ENCODE results near the gene KCNH1. TPM values are rescaled to one million over a fixed set of nuclear protein-coding genes. Genes with fewer than 3 reads are reported as not detected.

Gene KCNH1
- total RNA-seq, 1 donor from 2014 or later = not detected

DNA sequence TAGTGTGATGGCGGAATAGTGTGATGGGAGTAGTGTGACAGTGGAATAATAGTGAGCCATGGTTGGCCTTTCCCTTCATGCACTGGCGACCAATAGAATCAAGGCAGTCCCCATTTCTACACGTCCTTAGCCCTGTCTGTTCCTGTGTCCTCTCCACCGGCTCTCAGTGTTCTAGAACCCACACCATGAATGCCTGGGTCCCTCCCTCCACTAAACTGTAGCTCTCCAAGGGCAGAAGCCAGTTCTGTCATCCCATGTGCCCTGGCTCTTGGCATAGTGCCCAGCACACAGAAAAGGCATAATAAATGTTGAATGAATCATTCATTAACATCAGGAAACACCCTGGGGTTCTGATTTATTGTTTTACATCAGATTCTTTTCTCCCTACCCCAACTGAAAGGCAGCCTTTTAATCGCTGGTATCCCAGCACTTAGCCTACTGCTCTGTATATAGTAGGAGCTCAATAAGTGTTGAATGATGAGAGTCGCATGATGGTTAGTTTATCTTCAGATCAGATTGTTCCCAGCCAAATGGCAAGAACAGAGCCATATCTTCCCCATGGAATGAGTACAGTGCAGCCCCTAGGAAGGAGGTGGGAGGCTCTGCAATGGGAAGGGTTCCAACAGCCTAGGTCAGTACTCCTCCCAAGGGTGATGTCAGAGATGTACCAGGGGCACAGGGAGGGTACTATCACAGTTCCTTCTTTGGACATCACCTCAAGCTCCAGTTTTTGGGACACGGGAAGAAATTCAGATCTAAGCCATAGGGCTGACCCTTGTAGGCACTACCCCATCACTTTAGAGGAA is 479.6 kb downstream of the KCNH1 start:
- Histone ChIP-seq H3K27ac (replicated peaks) (no peak overlapping the region), H3K4me1 (no peaks in the 10 kb centered on the region)
- no peak for DNase-seq

GRCh38 chr1:210653771-210654170 is 480.2 kb downstream of the KCNH1 start:
- no peak for DNase-seq
- Histone ChIP-seq H3K27ac (replicated peaks) (no peak overlapping the region), H3K4me3 (no peak overlapping the region), H3K36me3 (no peaks in the 10 kb centered on the region), H3K4me1 (no peaks in the 10 kb centered on the region), H3K27me3 (ENCODE audit: low read depth) (no peaks in the 10 kb centered on the region), H3K9me3 (replicated peaks) (no peaks in the 10 kb centered on the region)
- intact Hi-C loops (cut with micrococcal nuclease) = no loop called here
- TF ChIP-seq CTCF (IDR thresholded peaks at IDR 0.05; ENCODE audit: borderline replicate concordance) = no peak

More for the DNA sequence above, 479.6 kb downstream of the KCNH1 start:
- H3K27me3 ChIP-seq (ENCODE audit: low read depth) = no peaks in the 10 kb centered on the region
- no peaks in the 10 kb centered on the region for H3K36me3 ChIP-seq
- intact Hi-C loops (cut with micrococcal nuclease) = no loop called here
- no peaks in the 10 kb centered on the region for H3K9me3 ChIP-seq (replicated peaks)
- no peak for TF ChIP-seq CTCF (IDR thresholded peaks at IDR 0.05; ENCODE audit: borderline replicate concordance)
- no peak overlapping the region for H3K4me3 ChIP-seq

- H3K4me3 ChIP-seq = no peak overlapping the region
- no peaks in the 10 kb centered on the region for H3K36me3 ChIP-seq
- H3K4me1 ChIP-seq = no peaks in the 10 kb centered on the region
- no peaks in the 10 kb centered on the region for H3K27me3 ChIP-seq (ENCODE audit: low read depth)
- intact Hi-C loops (cut with micrococcal nuclease) = no loop called here
- H3K27ac ChIP-seq (replicated peaks) = no peak overlapping the region
- no peak for TF ChIP-seq CTCF (IDR thresholded peaks at IDR 0.05; ENCODE audit: borderline replicate concordance)
- DNase-seq = no peak
- no peaks in the 10 kb centered on the region for H3K9me3 ChIP-seq (replicated peaks)
Observed at GRCh38 chr1:210652329-210652954, 481.5 kb downstream of the KCNH1 start.

- H3K4me3 ChIP-seq = no peak overlapping the region
- no peak overlapping the region for H3K27ac ChIP-seq (replicated peaks)
- no peak for TF ChIP-seq CTCF (IDR thresholded peaks at IDR 0.05; ENCODE audit: borderline replicate concordance)
- H3K27me3 ChIP-seq (ENCODE audit: low read depth) = no peaks in the 10 kb centered on the region
- intact Hi-C loops (cut with micrococcal nuclease) = no loop called here
- H3K4me1 ChIP-seq = peaks cover 9% of the 10 kb centered on the region
- no peak for DNase-seq
- H3K9me3 ChIP-seq (replicated peaks) = no peaks in the 10 kb centered on the region
- H3K36me3 ChIP-seq = no peaks in the 10 kb centered on the region
Observed at GRCh38 chr1:210650403-210650802, 483.5 kb downstream of the KCNH1 start.

DNA sequence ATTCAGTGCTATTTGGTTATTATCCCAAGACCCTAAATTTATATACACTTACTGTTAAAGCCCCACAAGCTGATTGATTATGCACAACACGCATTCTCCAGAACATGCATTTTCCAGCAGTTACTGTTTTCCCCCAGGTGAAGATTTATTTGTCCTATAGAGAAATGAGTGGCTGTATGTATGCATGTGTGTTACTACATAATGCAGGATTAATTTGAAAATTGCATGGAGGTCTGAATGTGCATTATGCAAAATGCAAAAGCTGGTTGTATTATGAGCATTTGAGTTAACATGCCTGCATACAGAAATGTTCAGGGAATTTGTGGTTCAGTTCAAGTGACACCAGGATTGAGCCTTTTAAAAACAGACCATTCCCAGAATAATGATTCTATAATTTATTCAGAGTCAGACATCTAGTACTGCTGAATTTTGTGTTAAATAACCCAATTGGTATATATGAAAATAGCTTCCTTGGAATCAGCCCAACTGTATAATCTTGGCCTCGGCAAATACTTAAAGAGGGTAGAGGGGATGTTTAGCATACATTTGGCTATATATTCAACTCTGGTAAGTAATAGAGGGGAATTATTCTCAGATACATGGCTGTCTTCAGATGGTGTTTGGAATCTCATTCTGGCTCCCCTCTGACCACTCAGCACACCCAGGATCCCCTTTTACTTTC is 485.2 kb downstream of the KCNH1 start:
- Histone ChIP-seq H3K27ac (replicated peaks) (no peak overlapping the region), H3K27me3 (ENCODE audit: low read depth) (no peaks in the 10 kb centered on the region), H3K36me3 (no peaks in the 10 kb centered on the region), H3K9me3 (replicated peaks) (no peaks in the 10 kb centered on the region), H3K4me1 (peaks cover 9% of the 10 kb centered on the region), H3K4me3 (no peak overlapping the region)
- intact Hi-C loops (cut with micrococcal nuclease) = no loop called here
- no peak for DNase-seq
- no peak for TF ChIP-seq CTCF (IDR thresholded peaks at IDR 0.05; ENCODE audit: borderline replicate concordance)

Data from left ventricle myocardium inferior (tissue), 1 donor.